SK-N-MC (cell line): ENCODE results near the gene ZNF710.

Source experiments
- EZH2 ChIP-seq: fragments of 200-600 bp; sonication (generic); IDR thresholded peaks from one replicate; pipeline ENCODE4 v1.6.1; 2017; ENCODE audit warnings: antibody characterized with exemption
- POLR2AphosphoS5 ChIP-seq: IDR thresholded peaks from 2 replicates; pipeline ENCODE4 v1.6.1; 2012; ENCODE audit warnings: mild to moderate bottlenecking, low read depth, low read length, borderline replicate concordance

GRCh38 chr15:90063770-90064247 is 62.7 kb downstream of the ZNF710 start:
- TF ChIP-seq POLR2AphosphoS5 (no peak), EZH2 (no peak)
